ENCODE measurements around the gene ANKRD10.
A peak's percentile ranks its signal among the peaks of the same experiment; 100 is the strongest.

DNA sequence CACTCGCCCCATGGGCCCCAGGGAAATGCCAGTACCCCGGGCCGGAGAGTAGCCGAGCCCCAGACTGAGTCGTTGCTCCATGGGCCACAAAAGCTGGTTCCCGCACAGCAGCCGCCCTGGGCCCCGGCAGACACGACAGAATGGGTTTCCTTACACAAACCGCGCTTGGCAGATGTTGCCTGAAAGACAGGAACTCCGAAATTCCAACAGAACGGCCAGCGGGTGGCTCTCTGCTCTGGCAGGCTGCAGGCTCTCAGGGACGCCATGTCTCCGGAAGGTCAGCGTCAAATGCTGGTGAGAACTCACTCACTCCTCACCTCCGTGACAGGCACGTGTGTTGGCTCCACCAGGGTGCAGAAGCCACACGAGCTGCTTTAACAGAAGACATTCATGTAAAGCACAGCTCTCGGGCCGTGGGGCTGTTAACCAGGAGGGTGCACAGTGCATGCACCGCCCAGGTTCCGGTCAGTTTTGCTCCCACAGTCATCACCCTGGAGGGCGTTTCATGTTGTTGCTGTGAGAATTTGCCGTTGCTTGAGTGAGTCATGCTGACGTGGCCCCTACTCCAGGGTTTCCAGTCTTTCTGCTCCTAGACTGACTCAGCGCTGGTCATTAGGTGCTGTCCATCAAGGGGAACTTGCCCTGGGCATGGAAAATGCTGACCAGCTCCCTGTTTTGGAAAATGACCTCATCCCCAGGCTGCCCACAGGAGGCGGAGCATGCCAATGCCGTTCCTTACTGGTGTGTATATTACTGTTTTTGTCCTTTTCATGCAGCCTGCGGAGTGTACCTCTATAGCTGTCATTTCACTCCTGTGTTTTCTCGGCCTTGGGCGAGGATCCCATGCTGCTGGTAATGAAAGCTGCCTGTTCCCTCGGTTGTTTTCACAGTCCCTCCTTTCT is 44.8 kb downstream of the ANKRD10 start:
- TF ChIP-seq CTBP1 (IDR thresholded peaks at IDR 0.05; ENCODE audit: borderline replicate concordance): peak; percentile 35; the same call in 1 of the 2 replicates
- no peak for TF ChIP-seq HDGF (IDR thresholded peaks at IDR 0.05; ENCODE audit: borderline replicate concordance)
- TF ChIP-seq ZNF384 (IDR thresholded peaks at IDR 0.05): no peak
- no peak for TF ChIP-seq LEF1 (IDR thresholded peaks at IDR 0.05; ENCODE audit: borderline replicate concordance)

Data from HEK293T (cell line).